Retinal pigment epithelial cell (primary cell): ENCODE results near the gene PTPRD.

Experiments
- DNase-seq: peaks from one replicate; pipeline ENCODE4 v3.0.0-alpha.2; 2010; ENCODE audit warnings: low read depth
- H3K4me3 ChIP-seq: 2 replicates; pipeline ENCODE4 v1.5.1; 2011; ENCODE audit warnings: mild to moderate bottlenecking, low read length, control low read depth, moderate library complexity
- CTCF ChIP-seq: conservative IDR thresholded peaks from 2 replicates; pipeline ENCODE4 v1.5.1; 2011; ENCODE audit warnings: low read depth, low read length, control low read depth, inconsistent platforms

The PTPRD gene

GRCh38 chr9:8268881-8269280 is 2343.9 kb downstream of the PTPRD start:
- DNase-seq, result no peak
- H3K4me3 ChIP-seq, result no peak overlapping the region
- no peak for TF ChIP-seq CTCF

- DNase-seq, result no peak
- no peak overlapping the region for H3K4me3 ChIP-seq
- TF ChIP-seq CTCF, result no peak
Measured at GRCh38 chr9:8268216-8268878, 2344.5 kb downstream of the PTPRD start.

GRCh38 chr9:8267636-8268035 is 2345.2 kb downstream of the PTPRD start:
- DNase-seq, result no peak
- TF ChIP-seq CTCF, result no peak

GRCh38 chr9:8266861-8267260 is 2345.9 kb downstream of the PTPRD start:
- TF ChIP-seq CTCF, result no peak
- no peak overlapping the region for H3K4me3 ChIP-seq
- no peak for DNase-seq

More at GRCh38 chr9:8267636-8268035, 2345.2 kb downstream of the PTPRD start:
- no peak overlapping the region for H3K4me3 ChIP-seq

GRCh38 chr9:8265281-8265680 is 2347.5 kb downstream of the PTPRD start:
- DNase-seq, result no peak
- no peak overlapping the region for H3K4me3 ChIP-seq
- TF ChIP-seq CTCF, result no peak
